GM19238 (cell line): ENCODE measurements around the gene SLC66A1.

Experiments
- DNase-seq: peaks from one replicate; pipeline ENCODE4 v3.0.0; 2011; ENCODE audit warnings: low spot score; ENCODE audit not compliant: insufficient read length

SLC66A1 gene

GRCh38 chr1:19375631-19376400, 63.7 kb downstream of the SLC66A1 start:
- no peak for DNase-seq

GRCh38 chr1:19376428-19377372, 64.6 kb downstream of the SLC66A1 start:
- DNase-seq = no peak

GRCh38 chr1:19377812-19378718, 65.9 kb downstream of the SLC66A1 start:
- DNase-seq = no peak
